ENCODE measurements around the gene PRDM16. TPM values are rescaled to one million over a fixed set of nuclear protein-coding genes. Genes with fewer than 3 reads are reported as not detected.
A peak's percentile ranks its signal among the peaks of the same experiment; 100 is the strongest.

PRDM16 gene
- total RNA-seq, 1 experiment from 2014 or later, result 1.6 TPM

GRCh38 chr1:3160647-3161145, 91.7 kb downstream of the PRDM16 start:
- H3K9me3 Mint-ChIP-seq, result no peaks in the 10 kb centered on the region
- no peaks in the 10 kb centered on the region for H3K36me3 Mint-ChIP-seq
- no peak for DNase-seq (ENCODE audit: low spot score)
- no peak for ATAC-seq
- H3K4me1 Mint-ChIP-seq, result no peaks in the 10 kb centered on the region
- H3K27ac Mint-ChIP-seq, result no peak overlapping the region
- no peak for TF ChIP-seq FOXP1 (CRISPR knock-in tag; IDR thresholded peaks at IDR 0.05; ENCODE audit: borderline replicate concordance)
- no peaks in the 10 kb centered on the region for H3K27me3 Mint-ChIP-seq (ENCODE audit: low read depth)
- POLR2A ChIA-PET, result no interaction called here
- no peak overlapping the region for H3K4me3 Mint-ChIP-seq
- CTCF ChIA-PET, result interaction anchor here (1.1 kb wide), 1 partner anchor 264 kb away, joined by 3 read pairs; no protein-coding TSS in a partner anchor

GRCh38 chr1:3161176-3161840, 92.3 kb downstream of the PRDM16 start:
- ChIA-PET POLR2A (no interaction called here), CTCF (interaction anchor here (0.9 to 1.1 kb wide), 2 partner anchors 189 to 263 kb away, joined by 3 read pairs; no protein-coding TSS in a partner anchor)
- no peak for ATAC-seq
- Mint-ChIP-seq H3K27ac (no peak overlapping the region), H3K36me3 (no peaks in the 10 kb centered on the region), H3K4me3 (no peak overlapping the region), H3K9me3 (no peaks in the 10 kb centered on the region), H3K4me1 (no peaks in the 10 kb centered on the region), H3K27me3 (ENCODE audit: low read depth) (no peaks in the 10 kb centered on the region)
- DNase-seq (ENCODE audit: low spot score), result no peak
- TF ChIP-seq TCF7 (CRISPR knock-in tag; IDR thresholded peaks at IDR 0.05; ENCODE audit: low read depth) (no peak), ZNF396 (CRISPR knock-in tag; IDR thresholded peaks at IDR 0.05; ENCODE audit: borderline replicate concordance) (no peak), NR1H2 (CRISPR knock-in tag; IDR thresholded peaks at IDR 0.05) (no peak), SP1 (CRISPR knock-in tag; conservative IDR thresholded peaks at IDR 0.05) (no peak)

- Mint-ChIP-seq H3K27me3 (ENCODE audit: low read depth) (no peaks in the 10 kb centered on the region), H3K9me3 (no peaks in the 10 kb centered on the region), H3K27ac (no peak overlapping the region), H3K4me3 (no peak overlapping the region), H3K4me1 (no peaks in the 10 kb centered on the region), H3K36me3 (no peaks in the 10 kb centered on the region)
- TF ChIP-seq PRDM15 (CRISPR knock-in tag; IDR thresholded peaks at IDR 0.05), result peak; percentile 72
- TF ChIP-seq USF1 (CRISPR knock-in tag; IDR thresholded peaks at IDR 0.05), result no peak
- TF ChIP-seq ATF6 (CRISPR knock-in tag; IDR thresholded peaks at IDR 0.05), result no peak
- no peak for TF ChIP-seq TCF7 (CRISPR knock-in tag; IDR thresholded peaks at IDR 0.05; ENCODE audit: low read depth)
- DNase-seq (ENCODE audit: low spot score) (no peak), ATAC-seq (no peak)
- ChIA-PET POLR2A (no interaction called here), CTCF (interaction anchor here (0.9 kb wide), 1 partner anchor 188 kb away, joined by 3 read pairs; no protein-coding TSS in a partner anchor)
These were observed 93.4 kb downstream of the PRDM16 start for GRCh38 chr1:3162322-3162882.

- Mint-ChIP-seq H3K27me3 (ENCODE audit: low read depth) (no peaks in the 10 kb centered on the region), H3K9me3 (no peaks in the 10 kb centered on the region), H3K27ac (no peak overlapping the region), H3K4me3 (no peak overlapping the region), H3K36me3 (no peaks in the 10 kb centered on the region), H3K4me1 (no peaks in the 10 kb centered on the region)
- CTCF ChIA-PET, result no interaction called here
- ATAC-seq (no peak), DNase-seq (ENCODE audit: low spot score) (no peak)
- POLR2A ChIA-PET, result no interaction called here
- no peak for TF ChIP-seq FOXJ3 (CRISPR knock-in tag; IDR thresholded peaks at IDR 0.05; ENCODE audit: borderline replicate concordance)
- TF ChIP-seq ZSCAN18 (CRISPR knock-in tag; IDR thresholded peaks at IDR 0.05), result no peak
- TF ChIP-seq GRHL2 (CRISPR knock-in tag; IDR thresholded peaks at IDR 0.05; ENCODE audit: insufficient replicate concordance, severe bottlenecking), result no peak
- no peak for TF ChIP-seq USF2 (CRISPR knock-in tag; IDR thresholded peaks at IDR 0.05)
- TF ChIP-seq GABPB1 (CRISPR knock-in tag; IDR thresholded peaks at IDR 0.05), result no peak
- no peak for TF ChIP-seq NR1H2 (CRISPR knock-in tag; IDR thresholded peaks at IDR 0.05)
- TF ChIP-seq HMGXB4 (CRISPR knock-in tag; IDR thresholded peaks at IDR 0.05), result no peak
- no peak for TF ChIP-seq KAT7 (CRISPR knock-in tag; IDR thresholded peaks at IDR 0.05; ENCODE audit: borderline replicate concordance)
These were observed 94.4 kb downstream of the PRDM16 start for GRCh38 chr1:3163356-3163755.
